ENCODE measurements around the gene PARK7. TPM values are rescaled to one million over a fixed set of nuclear protein-coding genes. Genes with fewer than 3 reads are reported as not detected.

PARK7 gene
- total and polyA plus RNA-seq, 2 experiments from 2014 or later: 178 to 679 TPM

- Mint-ChIP-seq H3K4me3 (peak within 1 kb of the TSS; percentile 60; the same call in 1 of the 3 replicates), H3K4me1 (peaks cover 14% of the 10 kb centered on the region), H3K9me3 (peaks cover 5% of the 10 kb centered on the region; the same call in 1 of the 3 replicates), H3K27me3 (ENCODE audit: insufficient read depth, low read depth, poor library complexity) (peaks cover 31% of the 10 kb centered on the region), H3K27ac (no peak within 1 kb of the TSS), H3K36me3 (ENCODE audit: low read depth) (no peaks in the 10 kb centered on the region; the same call in 2 of the 3 replicates)
- Histone ChIP-seq H2AFZ (peak within 1 kb of the TSS; percentile 97; the same call in 1 of the 2 replicates), H3F3A (replicated peaks; ENCODE audit: low read depth) (peaks cover 7% of the 10 kb centered on the region; the same call in 1 of the 2 replicates), H3K27me3 (ENCODE audit: insufficient read depth) (peaks cover 47% of the 10 kb centered on the region), H4K20me1 (replicated peaks; ENCODE audit: insufficient read depth) (no peaks in the 10 kb centered on the region), H3K9me2 (ENCODE audit: insufficient read depth) (no peaks in the 10 kb centered on the region), H3K4me3 (no peak within 1 kb of the TSS), H3K4me1 (ENCODE audit: insufficient read depth) (peaks cover 3% of the 10 kb centered on the region; the same call in 1 of the 2 replicates), H3K27ac (ENCODE audit: low read depth) (no peak within 1 kb of the TSS), H3K36me3 (ENCODE audit: insufficient read depth) (no peaks in the 10 kb centered on the region), H3K4me2 (peak within 1 kb of the TSS; percentile 71; the same call in 1 of the 2 replicates), H3K79me2 (replicated peaks; ENCODE audit: insufficient read depth) (no peaks in the 10 kb centered on the region)
- TF ChIP-seq EZH2phosphoT487 (IDR thresholded peaks at IDR 0.05; ENCODE audit: unreplicated experiment) (no peak), CREB1 (CRISPR knock-in tag; IDR thresholded peaks at IDR 0.05; ENCODE audit: low read depth) (no peak), ZNF331 (CRISPR knock-in tag; IDR thresholded peaks at IDR 0.05; ENCODE audit: low read depth) (no peak), REST (IDR thresholded peaks at IDR 0.05; ENCODE audit: unreplicated experiment) (no peak), ETS1 (IDR thresholded peaks at IDR 0.05) (no peak), ZNF114 (CRISPR knock-in tag; IDR thresholded peaks at IDR 0.05) (no peak), ZNF462 (CRISPR knock-in tag; IDR thresholded peaks at IDR 0.05) (no peak), STAT1 (IDR thresholded peaks at IDR 0.05; ENCODE audit: unreplicated experiment) (no peak)
- ATAC-seq (no peak), DNase-seq (ENCODE audit: low spot score) (no peak)
Observed at GRCh38 chr1:7940745-7941436, 20.6 kb upstream of the PARK7 start, which contains the start of gene TNFRSF9. Gene TNFRSF9, minus strand, starts transcription at chr1:7940839. Its CDS starts 845 bp downstream, at chr1:7939994.

Data from GM23338 (cell line).